GM18511 (cell line): ENCODE results near the gene AMIGO3.
"Not testable (repeated sequence)": the region's sequence is repeated elsewhere in the genome, so short reads cannot be mapped to it uniquely, and the experiment has no call there.

Experiments used
- ATAC-seq: cut with Tn5 transposase; IDR thresholded peaks from one replicate; pipeline ENCODE4 v1.9.1; 2021; ENCODE audit warnings: mild to moderate bottlenecking, moderate library complexity; ENCODE audit not compliant: unreplicated experiment

AMIGO3 gene, protein sequence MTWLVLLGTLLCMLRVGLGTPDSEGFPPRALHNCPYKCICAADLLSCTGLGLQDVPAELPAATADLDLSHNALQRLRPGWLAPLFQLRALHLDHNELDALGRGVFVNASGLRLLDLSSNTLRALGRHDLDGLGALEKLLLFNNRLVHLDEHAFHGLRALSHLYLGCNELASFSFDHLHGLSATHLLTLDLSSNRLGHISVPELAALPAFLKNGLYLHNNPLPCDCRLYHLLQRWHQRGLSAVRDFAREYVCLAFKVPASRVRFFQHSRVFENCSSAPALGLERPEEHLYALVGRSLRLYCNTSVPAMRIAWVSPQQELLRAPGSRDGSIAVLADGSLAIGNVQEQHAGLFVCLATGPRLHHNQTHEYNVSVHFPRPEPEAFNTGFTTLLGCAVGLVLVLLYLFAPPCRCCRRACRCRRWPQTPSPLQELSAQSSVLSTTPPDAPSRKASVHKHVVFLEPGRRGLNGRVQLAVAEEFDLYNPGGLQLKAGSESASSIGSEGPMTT

GRCh38 chr3:49719214-49719884, at the start of gene AMIGO3:
TSS of gene AMIGO3 (minus strand) at chr3:49719684. CDS start at chr3:49719465, 219 bp downstream.
- ATAC-seq: peak; percentile 64

GRCh38 chr3:49763981-49764380, 44.5 kb upstream of the AMIGO3 start:
- ATAC-seq: no peak

- no peak for ATAC-seq
These were observed 42.2 kb upstream of the AMIGO3 start for GRCh38 chr3:49761661-49762060.

GRCh38 chr3:49759226-49759625, 39.7 kb upstream of the AMIGO3 start:
- ATAC-seq: no peak

DNA sequence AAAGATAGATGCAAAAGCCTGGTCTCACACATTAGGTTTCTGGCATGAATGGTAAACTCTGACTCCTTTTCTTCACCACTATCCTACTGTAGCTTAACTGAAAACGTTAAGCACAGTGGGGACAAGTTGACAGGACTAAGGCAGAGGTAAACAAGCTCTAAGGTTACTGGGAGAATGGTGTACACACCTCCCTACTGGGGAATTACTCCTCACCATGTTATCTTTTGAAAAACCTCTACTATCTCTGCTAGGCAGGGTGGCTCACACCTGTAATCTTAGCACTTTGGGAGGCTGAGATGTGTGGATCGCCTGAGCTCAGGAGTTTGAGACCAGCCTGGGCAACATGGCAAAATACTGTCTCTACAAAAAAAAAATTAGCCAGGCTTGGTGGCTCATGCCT, 37.7 kb upstream of the AMIGO3 start:
- no peak for ATAC-seq

DNA sequence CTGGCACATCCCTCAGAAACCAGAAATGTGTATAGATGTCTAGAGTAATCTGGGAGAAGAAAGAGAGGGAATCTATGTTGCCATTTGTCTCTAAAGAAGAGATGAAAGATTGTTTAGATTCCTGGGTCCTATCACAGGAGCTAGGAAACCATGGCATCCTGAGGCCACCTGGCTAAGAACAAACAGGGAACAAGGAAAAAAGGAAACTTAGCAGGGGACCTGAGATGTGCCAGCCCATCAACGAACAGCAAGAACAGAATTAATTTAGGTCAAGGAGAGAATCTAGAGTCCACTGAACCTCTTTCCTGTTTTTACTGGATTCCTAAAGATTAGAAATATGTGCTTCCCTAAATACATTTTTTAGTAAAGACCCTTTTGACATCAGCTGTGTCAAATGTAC, 36.6 kb upstream of the AMIGO3 start:
- no peak for ATAC-seq

DNA sequence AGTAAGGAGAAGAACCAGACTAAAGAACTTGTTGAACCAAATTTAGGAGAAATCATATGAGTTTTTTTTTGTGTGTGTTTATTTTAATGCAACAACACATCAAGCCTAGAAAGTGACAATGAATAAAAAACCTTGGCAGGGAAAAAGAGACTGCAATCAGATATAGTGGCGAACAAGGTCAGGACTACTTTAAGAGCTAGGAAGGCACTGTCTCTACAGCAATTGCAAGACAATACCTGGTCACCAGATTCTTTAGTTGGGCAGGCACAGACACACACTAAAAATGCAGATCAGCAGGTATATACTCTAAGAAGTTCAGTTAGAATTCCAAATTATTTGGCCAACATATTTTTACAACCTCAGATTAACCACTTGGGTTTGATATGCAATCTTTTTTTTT, 35.1 kb upstream of the AMIGO3 start:
- no peak for ATAC-seq

DNA sequence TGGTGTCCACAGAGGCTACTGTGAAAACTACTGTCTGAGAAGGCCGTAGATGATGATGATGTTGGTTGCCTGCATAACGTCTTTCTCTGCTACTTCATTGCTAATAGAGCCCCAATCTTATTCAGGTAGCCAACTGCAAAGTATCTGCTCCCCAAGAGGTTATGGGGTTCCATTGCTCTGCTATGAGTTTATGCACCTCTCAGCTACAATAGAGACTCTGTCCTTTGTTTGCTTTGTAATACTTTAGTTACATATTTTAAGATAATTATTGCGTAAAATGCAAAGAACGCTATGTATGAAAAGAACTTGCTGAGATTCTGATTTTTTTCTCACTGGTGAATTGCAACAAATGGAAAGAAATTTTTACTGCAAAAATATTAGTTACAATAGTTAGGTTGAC, 32.0 kb upstream of the AMIGO3 start:
- ATAC-seq: no peak

GRCh38 chr3:49750056-49750455, 30.6 kb upstream of the AMIGO3 start:
- ATAC-seq: no peak

GRCh38 chr3:49748874-49749273, 29.4 kb upstream of the AMIGO3 start:
- ATAC-seq: not testable (repeated sequence)

GRCh38 chr3:49747792-49748480, 28.5 kb upstream of the AMIGO3 start:
- no peak for ATAC-seq

DNA sequence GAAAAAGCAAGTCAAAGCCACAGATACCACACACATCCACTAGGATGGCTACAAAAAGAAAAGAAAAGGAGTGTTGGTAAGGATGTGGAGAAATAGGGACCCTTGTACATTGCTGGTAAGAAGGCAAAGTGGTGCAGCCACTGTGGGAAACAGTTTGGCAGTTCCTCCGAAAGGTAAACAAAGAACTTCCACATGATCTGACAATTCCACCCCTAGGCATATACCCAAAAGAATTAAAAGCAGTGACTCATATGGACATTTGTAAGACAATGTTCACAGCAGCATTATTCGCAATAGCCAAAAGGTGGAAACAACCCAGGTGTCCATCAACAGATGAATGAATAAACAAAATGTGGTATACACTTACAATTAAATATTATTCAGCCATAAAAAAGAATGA, 26.5 kb upstream of the AMIGO3 start:
- ATAC-seq: no peak

DNA sequence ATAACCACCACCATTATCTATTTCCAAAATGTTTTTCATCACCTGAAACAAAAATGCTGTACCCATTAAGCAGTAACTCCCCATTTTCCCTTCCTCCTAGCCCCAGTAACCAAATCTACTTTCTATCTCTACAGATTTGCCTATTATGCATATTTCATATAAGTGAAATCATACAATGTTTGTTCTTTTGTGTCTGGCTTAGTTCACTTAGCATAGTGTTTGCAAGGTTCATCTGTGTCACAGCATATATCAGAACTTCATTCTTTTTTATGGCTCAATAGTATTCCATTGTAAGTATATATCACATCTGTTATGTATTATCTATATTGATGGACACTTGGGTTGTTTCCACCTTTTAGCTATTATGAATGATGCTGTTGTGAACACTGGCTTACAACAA, 20.9 kb upstream of the AMIGO3 start:
- no peak for ATAC-seq

DNA sequence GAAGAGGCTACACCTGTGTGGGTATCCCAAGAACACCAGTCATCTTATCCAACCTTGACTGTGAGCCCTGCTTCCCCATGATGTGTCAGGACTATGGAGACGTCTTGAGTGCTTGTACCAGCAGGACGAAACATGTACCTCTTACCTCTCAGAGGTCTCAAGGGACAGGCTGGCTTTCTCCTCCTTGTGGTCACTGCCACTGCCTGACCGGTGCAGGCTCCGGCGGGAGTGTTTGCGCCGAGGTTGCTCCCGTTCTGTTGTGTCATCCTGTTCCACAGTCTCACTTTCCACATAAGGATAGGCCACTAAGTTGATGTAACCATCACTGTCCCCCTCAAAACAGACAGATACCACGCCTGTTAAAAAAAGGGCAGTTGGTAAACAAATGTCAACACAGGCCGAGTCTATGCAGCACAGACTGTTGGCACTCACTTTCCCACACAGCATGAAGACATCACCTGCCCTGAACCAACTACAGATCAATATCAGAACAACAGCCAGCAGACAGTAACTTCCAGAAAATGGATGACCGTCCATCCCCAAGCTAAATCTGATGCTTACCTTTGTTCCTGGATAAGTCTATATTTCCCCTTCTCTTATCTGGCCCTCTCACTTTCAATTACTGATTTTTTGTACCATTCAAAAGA, 18.7 kb upstream of the AMIGO3 start:
- ATAC-seq: no peak

DNA sequence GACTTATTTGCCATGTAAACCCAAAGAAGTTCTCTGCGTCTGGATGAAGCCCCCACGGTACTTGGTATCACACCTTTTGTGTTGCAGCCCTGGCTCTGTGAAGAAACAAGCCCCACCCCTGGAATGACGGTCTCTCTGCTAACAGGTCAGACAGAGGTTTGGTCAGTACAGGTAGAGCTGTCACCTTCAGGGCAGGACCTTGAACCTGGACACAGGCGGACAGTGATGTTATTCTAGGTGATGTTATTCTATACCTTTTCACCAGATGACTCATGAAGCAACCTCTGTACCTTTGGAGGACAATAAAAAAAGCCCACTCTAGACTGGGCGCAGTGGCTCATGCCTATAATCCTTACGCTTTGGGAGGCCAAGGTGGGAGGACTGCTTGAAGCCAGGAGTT, 15.3 kb upstream of the AMIGO3 start:
- ATAC-seq: no peak

DNA sequence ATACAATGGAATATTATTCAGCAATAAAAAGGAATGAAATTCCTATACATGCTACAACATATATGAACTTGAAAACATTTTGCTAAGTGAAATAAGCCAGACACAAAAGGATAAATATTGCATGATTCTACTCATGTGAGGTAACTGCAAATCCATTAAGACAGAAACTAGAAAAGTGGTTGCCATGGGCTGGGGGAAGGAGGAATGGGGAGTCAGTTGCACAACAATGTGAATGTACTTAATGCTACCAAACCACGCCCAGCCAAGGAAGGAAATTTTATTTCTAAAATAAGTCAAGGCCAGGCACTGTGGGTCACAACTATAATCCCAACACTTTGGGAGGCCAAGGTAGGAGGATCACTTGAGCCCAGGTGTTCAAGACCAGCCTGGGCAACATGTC, 14.1 kb upstream of the AMIGO3 start:
- ATAC-seq: no peak

- no peak for ATAC-seq
These were observed 13.1 kb upstream of the AMIGO3 start for GRCh38 chr3:49732597-49732996.

GRCh38 chr3:49729966-49730609, 10.6 kb upstream of the AMIGO3 start:
- no peak for ATAC-seq

GRCh38 chr3:49727924-49728361, 8.5 kb upstream of the AMIGO3 start:
- ATAC-seq: no peak

- no peak for ATAC-seq
These were observed 7.9 kb upstream of the AMIGO3 start for GRCh38 chr3:49727154-49727923.
